Astrocyte of the hippocampus (primary cell): ENCODE results near the gene FIBIN.
A peak's percentile ranks its signal among the peaks of the same experiment; 100 is the strongest.
"Not testable (repeated sequence)": the region's sequence is repeated elsewhere in the genome, so short reads cannot be mapped to it uniquely, and the experiment has no call there.

Experiments
- DNase-seq: peaks from one replicate; pipeline ENCODE4 v3.0.0; 2011; ENCODE audit warnings: low read depth, low spot score

FIBIN gene

GRCh38 chr11:26977209-26977608, 16.7 kb upstream of the FIBIN start:
- not testable (repeated sequence) for DNase-seq

- no peak for DNase-seq
Observed at GRCh38 chr11:26983645-26984044, 10.3 kb upstream of the FIBIN start.

DNA sequence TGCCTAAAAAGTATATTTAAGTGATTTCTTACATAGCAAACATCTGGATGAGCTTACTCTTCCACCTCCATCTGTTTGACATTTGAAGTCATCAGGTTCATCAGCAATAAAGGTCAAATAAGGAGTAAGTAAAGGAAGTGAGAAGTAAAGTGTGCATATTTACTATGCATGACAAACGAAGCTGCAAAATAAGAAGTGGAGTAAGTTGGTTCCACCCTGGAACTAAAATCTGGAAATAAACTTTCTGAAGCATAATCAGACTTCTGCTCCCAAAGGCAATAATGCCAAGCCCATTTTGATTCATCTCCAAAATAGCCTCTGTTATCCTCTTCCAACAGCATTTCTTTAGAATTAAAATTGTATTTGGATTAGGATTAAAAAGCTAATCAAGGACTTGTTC, 8.4 kb upstream of the FIBIN start:
- DNase-seq, result no peak

DNA sequence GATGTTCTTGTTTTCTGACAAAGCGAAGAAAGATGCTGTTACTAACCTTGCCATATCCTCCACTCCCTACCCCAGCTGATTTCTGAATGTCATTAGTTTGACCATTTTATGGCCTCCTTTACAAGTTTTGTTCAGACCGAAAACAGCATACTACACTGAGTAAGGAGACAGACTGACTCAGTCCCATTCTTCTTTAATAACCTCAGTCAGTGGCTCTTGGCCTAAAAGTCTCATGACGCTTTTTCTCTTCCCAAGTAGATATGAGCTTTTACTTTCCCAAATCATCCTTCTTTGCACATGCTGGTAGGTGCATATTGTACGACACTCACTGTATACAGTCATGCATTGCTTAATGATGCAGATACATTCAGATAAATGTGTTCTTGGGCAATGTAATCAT, 8.0 kb upstream of the FIBIN start:
- no peak for DNase-seq

- DNase-seq, result no peak
Observed at GRCh38 chr11:26987272-26987671, 6.6 kb upstream of the FIBIN start.

DNA sequence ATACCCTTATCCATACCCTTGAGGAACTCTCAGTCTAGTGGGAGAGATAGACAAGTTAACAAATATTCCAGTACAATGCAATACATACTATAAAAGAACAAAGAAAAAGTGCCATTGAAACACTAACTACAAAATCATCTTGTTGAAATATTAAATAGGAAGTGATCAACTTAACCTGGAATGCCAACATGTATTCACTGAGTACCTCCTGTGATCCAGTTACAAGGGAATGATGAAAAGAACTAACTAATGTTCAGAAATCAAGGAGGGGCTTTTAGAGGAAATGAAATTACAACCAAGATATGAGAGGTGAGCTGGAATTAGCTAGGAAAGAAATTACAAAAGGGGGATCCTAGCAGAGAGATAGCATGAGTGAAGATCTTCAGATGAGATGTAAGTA, 6.2 kb upstream of the FIBIN start:
- DNase-seq, result no peak

DNA sequence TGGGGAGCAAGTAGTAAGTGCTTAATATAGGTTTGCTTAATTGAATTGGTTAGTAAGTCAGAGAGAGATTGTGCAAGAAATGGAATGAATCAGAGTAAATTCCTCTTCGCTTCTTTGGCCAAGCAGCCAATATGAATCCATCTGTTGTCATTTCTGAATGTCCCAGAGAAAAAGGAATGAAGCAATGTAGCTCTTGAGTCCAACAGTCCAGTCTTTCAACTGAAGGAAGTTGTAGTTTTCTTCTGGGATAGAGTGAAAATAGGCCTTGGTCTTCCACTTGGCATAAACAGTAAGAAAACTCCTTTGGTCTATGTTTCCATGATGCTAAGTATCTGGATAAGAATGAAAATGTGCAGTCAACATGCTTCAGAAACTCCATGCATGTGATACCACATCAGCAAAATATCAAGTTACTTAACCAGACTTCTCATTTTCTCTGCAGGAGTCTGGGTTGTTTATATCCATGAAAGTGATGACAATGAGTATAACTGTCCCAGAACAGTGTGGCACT, 1.8 kb upstream of the FIBIN start:
- DNase-seq, result peak; percentile 38

DNA sequence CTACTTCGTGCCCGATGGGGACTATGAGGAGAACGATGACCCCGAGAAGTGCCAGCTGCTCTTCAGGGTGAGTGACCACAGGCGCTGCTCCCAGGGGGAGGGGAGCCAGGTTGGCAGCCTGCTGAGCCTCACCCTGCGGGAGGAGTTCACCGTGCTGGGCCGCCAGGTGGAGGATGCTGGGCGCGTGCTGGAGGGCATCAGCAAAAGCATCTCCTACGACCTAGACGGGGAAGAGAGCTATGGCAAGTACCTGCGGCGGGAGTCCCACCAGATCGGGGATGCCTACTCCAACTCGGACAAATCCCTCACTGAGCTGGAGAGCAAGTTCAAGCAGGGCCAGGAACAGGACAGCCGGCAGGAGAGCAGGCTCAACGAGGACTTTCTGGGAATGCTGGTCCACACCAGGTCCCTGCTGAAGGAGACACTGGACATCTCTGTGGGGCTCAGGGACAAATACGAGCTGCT, 751 bp downstream of the FIBIN start:
- no peak for DNase-seq

DNA sequence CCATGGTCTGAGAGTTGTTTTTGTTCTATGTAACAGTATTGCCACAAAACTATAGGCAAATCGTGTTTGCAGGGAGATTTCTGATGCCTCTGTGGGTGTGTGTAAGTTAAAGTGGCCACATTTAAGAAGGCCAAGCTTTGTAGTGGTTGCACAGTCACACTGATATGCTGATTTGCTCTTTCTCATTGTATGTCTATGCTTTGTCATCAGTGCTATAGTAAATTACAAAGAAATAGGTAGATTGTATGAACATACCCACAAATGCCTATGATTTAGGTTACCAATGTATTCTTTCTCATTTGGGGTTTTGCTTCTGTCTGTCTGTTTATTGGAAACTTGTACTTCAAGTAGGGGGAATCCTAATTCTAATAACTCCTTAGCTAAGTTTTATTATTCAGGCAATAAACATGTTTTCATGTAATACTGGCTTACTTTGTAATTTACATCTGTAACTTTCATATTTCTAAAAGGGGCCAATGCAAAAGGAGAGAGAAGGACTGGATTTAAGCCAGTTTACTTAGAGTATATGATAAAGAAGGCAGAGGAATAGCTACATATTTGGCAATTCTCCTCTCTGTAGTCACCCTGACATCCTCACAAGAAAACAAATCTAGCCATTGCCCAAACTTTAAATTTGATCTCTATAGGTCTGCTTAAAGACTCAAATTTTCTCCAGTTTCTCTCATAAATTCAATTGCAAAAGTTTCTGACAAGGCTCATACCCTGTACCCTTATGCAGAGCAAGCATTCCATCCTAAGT, 2.0 kb downstream of the FIBIN start:
- no peak for DNase-seq

GRCh38 chr11:26997378-26997777, 3.5 kb downstream of the FIBIN start:
- DNase-seq, result no peak

- not testable (repeated sequence) for DNase-seq
Observed at GRCh38 chr11:27001136-27001730, 7.3 kb downstream of the FIBIN start.

GRCh38 chr11:27002431-27002830, 8.5 kb downstream of the FIBIN start:
- DNase-seq, result no peak

DNA sequence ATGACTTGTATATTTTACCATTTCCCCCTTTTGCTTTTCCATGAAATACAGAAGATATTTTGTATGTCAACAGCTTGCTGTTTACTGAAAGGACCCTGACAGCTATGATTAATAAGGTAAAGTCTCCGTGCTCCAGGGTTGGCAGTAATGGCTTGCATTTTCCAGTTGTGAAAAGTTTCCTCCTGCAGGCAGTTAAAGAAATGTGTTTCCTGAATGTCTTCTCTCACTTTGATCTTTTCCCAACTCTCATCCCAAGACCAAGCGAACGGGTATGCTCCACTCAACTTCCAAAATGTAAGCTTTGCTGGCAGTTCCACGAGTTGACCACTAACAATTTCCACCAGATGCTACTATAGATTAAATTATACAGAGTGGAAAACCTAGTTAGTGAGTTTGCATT, 8.9 kb downstream of the FIBIN start:
- DNase-seq, result no peak

DNA sequence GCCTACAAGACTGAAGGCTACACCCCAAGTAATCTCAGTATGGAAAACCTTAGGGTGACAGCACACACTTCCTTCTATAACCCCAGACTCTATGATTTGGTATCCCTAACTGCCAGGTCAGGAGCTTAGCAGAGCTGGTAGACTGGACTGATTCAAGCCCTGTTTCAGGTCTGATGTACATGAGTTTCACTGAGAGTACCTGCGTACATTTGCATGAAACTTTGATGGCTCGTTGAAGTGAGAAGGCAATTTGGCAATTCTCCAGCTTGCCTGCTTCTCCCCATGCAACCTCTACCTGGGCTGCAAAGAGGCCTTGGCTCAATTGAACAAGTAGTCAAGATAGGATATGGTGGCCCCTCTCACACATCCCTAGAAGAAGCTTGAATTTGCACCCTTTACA, 10.2 kb downstream of the FIBIN start:
- no peak for DNase-seq

GRCh38 chr11:27008811-27009535, 15.1 kb downstream of the FIBIN start:
- DNase-seq, result peak; percentile 9

GRCh38 chr11:27011560-27012233, 17.8 kb downstream of the FIBIN start:
- no peak for DNase-seq

DNA sequence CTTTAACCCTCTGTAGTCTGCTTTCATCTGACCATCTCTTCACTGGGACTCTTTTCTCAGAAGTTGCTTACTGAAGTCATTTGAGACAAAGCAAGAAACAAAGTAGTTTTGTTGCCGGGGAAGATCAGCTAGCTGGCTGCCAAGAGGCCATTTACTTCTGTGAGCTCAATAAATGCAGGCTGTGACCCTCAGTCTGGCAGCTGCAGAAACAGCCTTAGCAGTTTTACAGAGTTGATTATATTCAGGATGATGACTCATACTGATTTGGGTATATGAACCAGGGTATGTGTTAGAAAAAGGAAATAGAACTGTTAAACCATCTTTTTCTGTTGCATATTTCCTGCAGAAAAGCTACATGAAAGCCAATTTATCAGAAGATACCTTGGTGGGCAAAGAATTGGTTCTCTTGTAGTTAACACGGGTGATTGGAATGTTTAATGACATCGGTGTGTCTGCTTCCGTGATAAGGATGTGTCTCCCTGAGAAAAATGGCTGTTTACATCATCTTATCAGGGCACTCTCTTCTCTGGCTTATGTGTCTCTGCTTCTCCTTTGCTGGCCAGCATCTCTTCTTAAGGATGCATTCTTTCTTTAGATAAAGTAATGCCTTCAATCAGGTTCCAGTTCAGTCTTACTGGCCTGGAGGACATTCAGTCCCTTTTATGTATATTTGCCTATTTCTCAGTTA, 18.5 kb downstream of the FIBIN start:
- peak; percentile 75 for DNase-seq

GRCh38 chr11:27013781-27014361, 20.0 kb downstream of the FIBIN start:
- DNase-seq, result peak; percentile 59

- DNase-seq, result peak; percentile 22
Observed at GRCh38 chr11:27018902-27019529, 25.1 kb downstream of the FIBIN start.

- no peak for DNase-seq
Observed at GRCh38 chr11:27020751-27021150, 26.8 kb downstream of the FIBIN start.
